ENCODE measurements around the gene RAB5A.

- TF ChIP-seq, protein P1, sequence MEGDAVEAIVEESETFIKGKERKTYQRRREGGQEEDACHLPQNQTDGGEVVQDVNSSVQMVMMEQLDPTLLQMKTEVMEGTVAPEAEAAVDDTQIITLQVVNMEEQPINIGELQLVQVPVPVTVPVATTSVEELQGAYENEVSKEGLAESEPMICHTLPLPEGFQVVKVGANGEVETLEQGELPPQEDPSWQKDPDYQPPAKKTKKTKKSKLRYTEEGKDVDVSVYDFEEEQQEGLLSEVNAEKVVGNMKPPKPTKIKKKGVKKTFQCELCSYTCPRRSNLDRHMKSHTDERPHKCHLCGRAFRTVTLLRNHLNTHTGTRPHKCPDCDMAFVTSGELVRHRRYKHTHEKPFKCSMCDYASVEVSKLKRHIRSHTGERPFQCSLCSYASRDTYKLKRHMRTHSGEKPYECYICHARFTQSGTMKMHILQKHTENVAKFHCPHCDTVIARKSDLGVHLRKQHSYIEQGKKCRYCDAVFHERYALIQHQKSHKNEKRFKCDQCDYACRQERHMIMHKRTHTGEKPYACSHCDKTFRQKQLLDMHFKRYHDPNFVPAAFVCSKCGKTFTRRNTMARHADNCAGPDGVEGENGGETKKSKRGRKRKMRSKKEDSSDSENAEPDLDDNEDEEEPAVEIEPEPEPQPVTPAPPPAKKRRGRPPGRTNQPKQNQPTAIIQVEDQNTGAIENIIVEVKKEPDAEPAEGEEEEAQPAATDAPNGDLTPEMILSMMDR (conservative IDR thresholded peaks at IDR 0.05; ENCODE audit: low read depth, low read length): no peak
- no peak for TF ChIP-seq EZH2 (IDR thresholded peaks at IDR 0.05; ENCODE audit: low read length, unreplicated experiment)
Observed at GRCh38 chr3:19954676-19955075, 7.8 kb downstream of the RAB5A start.

Data from PC-3 (cell line).